ENCODE measurements around the gene BNC2.

Gene BNC2

DNA sequence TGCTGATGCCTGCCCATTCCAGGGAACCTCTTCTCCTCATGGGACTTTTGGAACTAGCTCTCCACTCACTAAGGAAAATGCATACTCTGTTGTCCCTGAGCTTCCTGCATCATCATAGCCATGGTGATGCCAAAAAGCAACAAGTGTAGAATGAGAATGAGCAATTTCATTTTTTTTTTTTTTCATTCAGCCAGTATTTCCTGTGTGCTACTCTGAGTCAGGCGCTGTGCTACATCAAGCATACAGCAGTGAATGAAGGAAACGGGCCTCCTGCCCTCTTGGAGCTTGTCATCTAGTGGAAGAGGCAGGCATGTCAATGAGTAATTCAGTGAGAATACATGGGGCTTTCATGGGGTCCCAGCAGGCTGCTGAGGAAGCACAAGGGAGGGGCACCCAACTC lies 483.1 kb downstream of the BNC2 start:
- DNase-seq: no peak

- no peak for DNase-seq
These were observed 483.7 kb downstream of the BNC2 start for GRCh38 chr9:16386827-16387077.

DNA sequence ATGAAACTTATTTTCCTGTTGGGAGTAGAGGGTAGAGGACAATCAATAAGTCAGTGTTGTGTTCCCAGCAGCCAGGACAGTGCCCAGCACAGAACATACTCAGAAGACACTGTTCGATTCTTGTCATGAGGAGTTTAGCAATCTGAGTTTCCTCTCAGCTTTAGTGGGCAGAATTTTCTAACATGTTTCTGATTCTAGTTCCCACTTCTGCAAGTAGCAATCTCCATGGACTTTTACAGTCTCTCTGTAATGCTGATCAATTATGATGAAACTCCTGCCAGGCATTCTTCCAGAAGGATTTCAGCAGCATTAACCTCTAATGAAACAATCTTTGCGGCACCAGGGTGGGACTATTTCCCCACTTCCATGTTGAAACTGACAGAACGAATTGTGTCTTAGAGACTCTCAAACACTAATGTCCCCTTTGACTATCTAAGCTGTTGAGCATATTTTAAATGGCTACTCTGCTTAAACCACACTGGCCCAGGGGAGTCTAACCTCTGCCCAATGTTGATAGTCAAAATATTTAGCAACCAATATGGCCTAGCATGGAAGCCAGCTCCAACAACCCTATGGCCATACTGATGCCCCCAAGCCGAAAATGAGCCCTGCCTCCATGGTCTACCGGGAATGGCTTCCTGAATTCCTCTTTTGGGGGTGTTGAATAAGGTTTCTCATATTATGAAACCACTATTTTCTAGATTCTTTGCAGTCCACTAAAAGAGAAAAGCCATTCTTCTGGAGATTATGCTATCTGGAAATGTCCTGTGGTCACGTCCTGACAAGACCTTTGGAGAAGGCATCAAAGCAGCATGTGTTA lies 484.3 kb downstream of the BNC2 start:
- no peak for DNase-seq

DNA sequence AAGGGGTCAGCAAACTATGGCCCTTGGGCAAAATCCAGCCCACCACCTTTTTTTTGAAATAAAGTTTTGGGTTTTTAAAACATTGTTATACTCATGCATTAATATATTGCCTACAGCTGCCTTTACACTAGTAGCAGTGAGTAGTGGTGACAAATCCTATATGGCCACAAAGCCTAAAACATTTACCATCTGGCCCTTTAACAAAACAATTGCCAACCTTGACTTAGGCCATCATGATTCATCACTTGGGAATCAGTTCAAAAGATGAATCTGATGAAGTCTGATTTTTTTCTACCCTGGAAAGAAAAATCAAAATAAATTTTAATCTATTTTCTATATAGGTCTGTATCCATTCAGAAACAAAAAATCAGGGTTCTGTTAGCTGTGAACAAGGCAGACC lies 484.9 kb downstream of the BNC2 start:
- no peak for DNase-seq

DNA sequence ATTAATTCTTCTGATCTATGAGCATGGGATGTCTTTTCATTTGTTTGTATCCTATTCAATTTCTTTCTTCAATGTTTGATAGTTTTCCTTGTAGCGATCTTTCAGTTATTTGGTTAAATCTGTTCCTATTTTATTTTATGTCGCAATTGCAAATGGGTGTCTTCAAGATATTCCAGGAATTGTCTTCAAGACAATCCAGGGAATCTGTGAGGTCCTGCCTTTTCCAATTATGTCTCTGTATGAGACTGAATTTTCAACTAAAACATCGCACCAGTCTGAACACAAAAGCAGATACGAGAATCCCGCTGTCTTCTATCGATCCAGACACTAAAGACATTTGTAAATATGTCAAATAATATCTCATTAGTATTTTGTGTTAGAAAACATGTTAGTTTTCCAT lies 485.5 kb downstream of the BNC2 start:
- no peak for DNase-seq

GRCh38 chr9:16377311-16377710 lies 493.2 kb downstream of the BNC2 start:
- no peak for DNase-seq

DNA sequence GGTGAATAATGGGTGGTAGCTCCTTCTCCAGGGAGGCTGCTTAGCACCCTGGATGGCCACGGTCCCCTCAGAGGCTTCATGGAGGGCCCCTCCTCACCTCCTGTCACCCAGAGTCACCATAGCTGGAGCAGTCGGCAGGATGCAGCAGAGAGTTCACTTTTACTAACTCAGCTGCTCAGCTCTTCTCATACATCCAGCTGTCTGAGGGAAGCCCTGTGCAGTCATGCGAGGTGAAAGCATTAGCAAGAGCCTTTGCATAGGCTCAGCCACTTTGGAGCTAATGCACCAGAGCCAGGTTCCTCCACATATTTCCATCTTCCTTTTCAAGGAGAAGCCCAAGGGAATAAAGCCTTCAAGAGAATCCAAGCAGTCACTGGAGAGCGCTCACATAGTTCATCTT lies 499.2 kb downstream of the BNC2 start:
- DNase-seq: no peak

- no peak for DNase-seq
These were observed 499.8 kb downstream of the BNC2 start for GRCh38 chr9:16370647-16371046.

GRCh38 chr9:16369427-16369826 lies 501.0 kb downstream of the BNC2 start:
- DNase-seq: no peak

DNA sequence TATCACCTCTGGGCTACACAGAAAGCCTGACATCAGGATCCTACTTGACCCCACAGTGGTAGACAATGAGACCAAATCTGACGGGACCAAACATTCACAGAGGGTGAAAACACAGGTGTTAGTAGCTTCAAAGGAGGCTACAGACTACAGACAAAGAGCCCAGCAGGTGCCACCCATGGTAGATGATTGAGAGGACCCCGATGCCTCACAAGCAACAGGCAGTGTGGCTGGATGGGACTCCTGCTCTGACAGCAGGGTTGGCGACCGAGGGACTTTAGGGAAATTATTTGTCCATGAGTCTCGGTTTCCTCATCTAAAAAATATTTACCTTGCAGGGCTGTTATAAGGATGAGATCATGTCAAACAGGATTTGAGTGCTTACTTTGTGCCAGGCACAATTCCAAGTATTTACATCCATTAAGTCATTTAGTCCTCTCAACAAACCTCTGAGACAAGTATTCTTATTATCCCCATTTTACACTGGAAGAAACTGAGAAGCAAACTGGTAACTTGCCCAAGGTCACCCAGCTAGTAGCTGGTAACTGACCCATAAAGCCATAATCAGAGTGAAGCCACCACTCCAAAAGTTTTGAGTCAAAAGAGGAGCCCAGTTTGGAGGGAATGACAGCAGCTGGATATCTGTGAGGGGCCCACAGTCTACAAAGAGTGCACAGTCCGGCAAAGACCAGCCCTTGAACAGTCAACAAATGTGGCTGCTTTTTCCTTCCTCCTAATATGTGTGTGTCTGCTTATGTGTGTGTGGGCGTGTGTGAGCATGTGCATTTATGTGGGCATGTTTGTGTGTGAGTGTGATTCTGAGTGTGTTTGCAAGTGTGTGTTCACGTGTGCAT lies 502.0 kb downstream of the BNC2 start:
- no peak for DNase-seq

DNA sequence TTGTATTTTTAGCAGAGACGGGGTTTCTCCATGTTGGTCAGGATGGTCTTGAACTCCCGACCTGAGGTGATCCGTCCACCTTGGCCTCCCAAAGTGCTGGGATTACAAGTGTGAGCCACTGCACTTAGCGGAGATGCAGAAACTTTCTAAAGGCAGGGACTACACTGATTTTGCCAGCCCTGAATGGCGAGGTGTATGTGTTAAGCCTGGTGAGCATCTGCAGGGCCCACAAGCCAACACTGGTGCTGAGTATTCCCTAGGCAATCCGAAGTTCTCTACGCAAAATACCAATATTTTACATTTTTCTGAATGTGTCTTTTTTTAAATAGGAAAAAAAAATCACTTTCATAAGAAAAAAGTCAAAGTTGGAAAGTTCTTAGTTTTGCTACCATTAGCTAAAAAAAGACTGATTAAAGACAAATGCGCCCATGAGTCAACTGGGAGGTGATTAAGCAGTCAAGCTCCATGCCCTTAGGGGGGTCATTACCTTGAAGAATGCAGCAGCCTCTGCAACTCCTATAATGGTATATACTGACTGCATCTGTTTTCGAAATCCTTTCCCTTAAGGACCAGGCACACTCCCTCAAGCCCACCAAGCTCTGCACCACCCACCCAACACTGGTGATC lies 502.8 kb downstream of the BNC2 start:
- DNase-seq: no peak

DNA sequence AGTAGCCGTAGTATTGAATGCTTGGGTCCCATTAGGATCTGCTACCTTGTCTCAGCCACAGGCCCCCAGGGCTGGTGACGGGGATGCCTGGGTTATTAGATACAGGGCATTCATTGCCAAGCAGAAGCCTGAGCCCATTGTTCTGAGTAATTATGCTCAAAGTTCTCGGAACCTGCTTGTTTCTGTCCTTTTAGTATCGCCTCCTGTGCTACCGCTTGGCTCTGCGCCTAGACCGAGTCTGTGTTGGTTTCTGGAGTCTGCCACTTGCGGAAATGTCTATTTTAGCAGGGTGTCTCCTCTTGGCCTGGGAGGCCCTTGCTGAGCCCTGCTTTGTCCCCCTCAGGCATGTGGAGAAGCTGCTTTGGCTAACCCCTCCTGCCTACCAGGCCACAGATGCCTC lies 506.1 kb downstream of the BNC2 start:
- no peak for DNase-seq

GRCh38 chr9:16363916-16364315 lies 506.6 kb downstream of the BNC2 start:
- no peak for DNase-seq

- no peak for DNase-seq
These were observed 507.2 kb downstream of the BNC2 start for GRCh38 chr9:16363073-16363781.

- DNase-seq: no peak
These were observed 508.5 kb downstream of the BNC2 start for GRCh38 chr9:16361939-16362338.

GRCh38 chr9:16361118-16361517 lies 509.4 kb downstream of the BNC2 start:
- no peak for DNase-seq

GRCh38 chr9:16360247-16360646 lies 510.2 kb downstream of the BNC2 start:
- DNase-seq: no peak
